HepG2 (cell line): ENCODE data around the gene FOXN3. TPM values are rescaled to one million over a fixed set of nuclear protein-coding genes. Genes with fewer than 3 reads are reported as not detected.
A peak's percentile ranks its signal among the peaks of the same experiment; 100 is the strongest.

Experiments
- HDAC1 ChIP-seq: sonication (generic); formaldehyde crosslinking; IDR thresholded peaks from 2 replicates; pipeline ENCODE4 v1.5.1; 2020; ENCODE audit warnings: mild to moderate bottlenecking, missing genetic modification reagents
- HHEX ChIP-seq: IDR thresholded peaks from 2 replicates; pipeline ENCODE4 v1.6.1; 2016; ENCODE audit warnings: control low read depth
- HINFP ChIP-seq: sonication (generic); formaldehyde crosslinking; IDR thresholded peaks from 2 replicates; pipeline ENCODE4 v1.4.0; 2020; ENCODE audit warnings: low read depth, mild to moderate bottlenecking, missing genetic modification reagents
- HOMEZ ChIP-seq: IDR thresholded peaks from 2 replicates; pipeline ENCODE4 v1.6.1; 2016; ENCODE audit warnings: low read depth
- NFE2L2 ChIP-seq: fragments of 150-350 bp; IDR thresholded peaks from 2 replicates; pipeline ENCODE4 v1.6.1; 2014; ENCODE audit warnings: low read length
- NRL ChIP-seq: sonication (generic); formaldehyde crosslinking; IDR thresholded peaks from 2 replicates; pipeline ENCODE4 v1.5.0; 2020; ENCODE audit warnings: missing genetic modification reagents, mild to moderate bottlenecking, moderate library complexity, borderline replicate concordance
- PAF1 ChIP-seq: IDR thresholded peaks from 2 replicates; pipeline ENCODE4 v1.6.1; 2016; ENCODE audit warnings: missing genetic modification reagents, missing compliant biosample characterization
- PATZ1 ChIP-seq: sonication (generic); formaldehyde crosslinking; IDR thresholded peaks from 2 replicates; pipeline ENCODE4 v1.4.0; 2020; ENCODE audit warnings: missing genetic modification reagents
- PHF8 ChIP-seq: sonication (generic); formaldehyde crosslinking; IDR thresholded peaks from 2 replicates; pipeline ENCODE4 v1.5.0; 2020; ENCODE audit warnings: missing genetic modification reagents
- RARA ChIP-seq: IDR thresholded peaks from 2 replicates; pipeline ENCODE4 v1.6.1; 2016; ENCODE audit warnings: missing genetic modification reagents, missing compliant biosample characterization
- YY1 ChIP-seq: IDR thresholded peaks from 2 replicates; pipeline ENCODE4 v1.6.1; 2011; ENCODE audit warnings: low read length, low read depth, moderate library complexity, mild to moderate bottlenecking; ENCODE audit not compliant: insufficient read depth, insufficient replicate concordance
- ZNF432 ChIP-seq: sonication (generic); formaldehyde crosslinking; IDR thresholded peaks from 2 replicates; pipeline ENCODE4 v1.5.0; 2020; ENCODE audit warnings: missing genetic modification reagents, mild to moderate bottlenecking, borderline replicate concordance
- ZNF530 ChIP-seq: sonication (generic); formaldehyde crosslinking; IDR thresholded peaks from 2 replicates; pipeline ENCODE4 v1.5.0; 2020; ENCODE audit warnings: low read depth, mild to moderate bottlenecking, missing genetic modification reagents
- ZNF549 ChIP-seq: sonication (generic); formaldehyde crosslinking; IDR thresholded peaks from 2 replicates; pipeline ENCODE4 v1.5.0; 2020; ENCODE audit warnings: missing genetic modification reagents
- ZNF674 ChIP-seq: sonication (generic); formaldehyde crosslinking; IDR thresholded peaks from 2 replicates; pipeline ENCODE4 v1.5.0; 2020; ENCODE audit warnings: low read depth, mild to moderate bottlenecking, missing genetic modification reagents
- ZSCAN25 ChIP-seq: sonication (generic); formaldehyde crosslinking; IDR thresholded peaks from 2 replicates; pipeline ENCODE4 v1.8.0; 2022; ENCODE audit warnings: mild to moderate bottlenecking, missing genetic modification reagents
- polyA plus RNA-seq, 8 experiments: library from polyadenylated mRNA; depleted of rRNA in 3 of 8; stranded (reverse) in 7 of 8; unstranded in 1 of 8; fragments of >200 nt; fragmentation: Illumina TruSeq in 4 of 8; extraction: Trizol in 4 of 8; gene quantifications; 2 replicates each; pipeline versions ENCODE4 v1.2.1 to v1.2.3, GENCODE V29; 2011 to 2016; ENCODE audit warnings: low read depth in 4 of 8, missing spikeins in 1 of 8, mixed read lengths in 1 of 8; ENCODE audit not compliant: insufficient read depth in 1 of 8
- total RNA-seq, 5 experiments: library from RNA; depleted of rRNA; stranded (reverse); fragments of >200 nt; fragmentation: Illumina TruSeq; extraction: Trizol; gene quantifications; 2 replicates each; pipeline ENCODE4 v1.2.3, GENCODE V29; 2016; ENCODE audit warnings: low read depth in 1 of 5
- TF ChIP-seq, protein P1 (sequence below): sonication (generic); formaldehyde crosslinking; IDR thresholded peaks from 2 replicates; pipeline ENCODE4 v1.4.0; 2020; ENCODE audit warnings: missing genetic modification reagents, mild to moderate bottlenecking, borderline replicate concordance
- TF ChIP-seq, protein P2 (sequence below): sonication (generic); formaldehyde crosslinking; conservative IDR thresholded peaks from 2 replicates; pipeline ENCODE4 v1.8.0; 2022; ENCODE audit warnings: low read depth, missing genetic modification reagents
- TF ChIP-seq, protein P3 (sequence below): sonication (generic); formaldehyde crosslinking; IDR thresholded peaks from 2 replicates; pipeline ENCODE4 v1.8.0; 2022; ENCODE audit warnings: mild to moderate bottlenecking, missing genetic modification reagents; ENCODE audit not compliant: insufficient replicate concordance

Gene FOXN3
- total and polyA plus RNA-seq, 2 of the 13 experiments (the other 11 are each of a cell fraction or from before 2014, with no cell fraction given) = 32.4 to 70.2 TPM

DNA sequence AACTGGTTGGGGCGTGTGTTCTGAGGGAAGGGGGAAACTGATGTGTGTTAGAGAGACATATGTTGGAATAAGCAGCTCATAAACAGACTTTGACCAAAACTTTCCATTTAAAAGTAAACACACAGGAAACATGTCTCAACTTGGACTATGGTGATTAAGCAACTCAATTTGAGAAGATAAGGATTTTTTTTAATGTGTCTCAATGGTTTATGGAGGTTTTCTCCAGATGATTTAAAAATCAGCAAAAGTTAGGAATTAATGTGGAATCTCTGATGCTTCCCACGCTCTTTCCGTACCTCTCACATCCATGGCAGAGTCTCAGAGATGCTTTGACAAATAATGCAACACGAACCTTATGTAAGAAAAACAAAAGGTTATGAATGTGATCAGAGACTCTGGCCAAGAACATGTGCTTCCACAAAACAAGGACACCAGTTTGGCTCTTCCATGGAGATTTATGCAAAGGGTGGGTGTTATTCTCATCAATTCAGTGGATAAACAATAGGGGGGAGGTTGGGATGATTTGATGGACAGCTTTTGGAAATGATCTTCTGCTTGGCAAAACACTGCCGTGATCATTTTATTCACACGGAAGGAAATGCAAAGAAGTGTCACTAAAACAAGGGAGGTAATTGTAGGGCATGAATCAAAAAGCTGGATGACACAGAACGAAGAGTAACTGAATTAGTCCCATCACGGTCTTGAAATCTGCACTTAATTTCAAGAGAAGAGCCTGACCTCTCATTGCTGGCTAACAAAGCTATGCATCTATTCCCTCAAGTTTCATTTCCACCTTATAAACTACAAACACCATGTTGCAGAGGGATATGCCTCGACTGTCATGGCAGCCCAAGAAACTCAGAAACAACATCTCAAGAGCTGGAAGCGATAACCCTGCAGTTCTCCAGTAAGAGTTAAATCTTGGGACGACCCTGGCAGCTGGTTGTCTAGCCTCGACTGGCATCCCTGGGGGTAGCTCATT is 76.5 kb downstream of the FOXN3 start (continued):
- TF ChIP-seq HDAC1 (peak; percentile 45; the same call in 1 of the 2 replicates), HINFP (no peak), NFE2L2 (no peak), ZNF530 (no peak), HHEX (no peak), PHF8 (CRISPR knock-in tag) (no peak), PAF1 (CRISPR knock-in tag) (no peak), ZSCAN25 (no peak), ZNF432 (CRISPR knock-in tag) (no peak), NRL (CRISPR knock-in tag) (no peak), ZNF674 (no peak), PATZ1 (CRISPR knock-in tag) (peak; percentile 14; the same call in 1 of the 2 replicates), YY1 (no peak), HOMEZ (CRISPR knock-in tag) (0 out of 2 replicates have a peak, but pooled peaks have one; percentile 21), ZNF549 (CRISPR knock-in tag) (no peak), RARA (CRISPR knock-in tag) (0 out of 2 replicates have a peak, but pooled peaks have one; percentile 21)
- TF ChIP-seq, protein P1, sequence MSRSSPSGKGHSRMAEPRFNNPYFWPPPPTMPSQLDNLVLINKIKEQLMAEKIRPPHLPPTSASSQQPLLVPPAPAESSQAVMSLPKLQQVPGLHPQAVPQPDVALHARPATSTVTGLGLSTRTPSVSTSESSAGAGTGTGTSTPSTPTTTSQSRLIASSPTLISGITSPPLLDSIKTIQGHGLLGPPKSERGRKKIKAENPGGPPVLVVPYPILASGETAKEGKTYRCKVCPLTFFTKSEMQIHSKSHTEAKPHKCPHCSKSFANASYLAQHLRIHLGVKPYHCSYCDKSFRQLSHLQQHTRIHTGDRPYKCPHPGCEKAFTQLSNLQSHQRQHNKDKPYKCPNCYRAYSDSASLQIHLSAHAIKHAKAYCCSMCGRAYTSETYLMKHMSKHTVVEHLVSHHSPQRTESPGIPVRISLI (CRISPR knock-in tag) = peak; percentile 82
- TF ChIP-seq, protein P2, sequence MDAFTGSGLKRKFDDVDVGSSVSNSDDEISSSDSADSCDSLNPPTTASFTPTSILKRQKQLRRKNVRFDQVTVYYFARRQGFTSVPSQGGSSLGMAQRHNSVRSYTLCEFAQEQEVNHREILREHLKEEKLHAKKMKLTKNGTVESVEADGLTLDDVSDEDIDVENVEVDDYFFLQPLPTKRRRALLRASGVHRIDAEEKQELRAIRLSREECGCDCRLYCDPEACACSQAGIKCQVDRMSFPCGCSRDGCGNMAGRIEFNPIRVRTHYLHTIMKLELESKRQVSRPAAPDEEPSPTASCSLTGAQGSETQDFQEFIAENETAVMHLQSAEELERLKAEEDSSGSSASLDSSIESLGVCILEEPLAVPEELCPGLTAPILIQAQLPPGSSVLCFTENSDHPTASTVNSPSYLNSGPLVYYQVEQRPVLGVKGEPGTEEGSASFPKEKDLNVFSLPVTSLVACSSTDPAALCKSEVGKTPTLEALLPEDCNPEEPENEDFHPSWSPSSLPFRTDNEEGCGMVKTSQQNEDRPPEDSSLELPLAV (CRISPR knock-in tag) = no peak
- TF ChIP-seq, protein P3, sequence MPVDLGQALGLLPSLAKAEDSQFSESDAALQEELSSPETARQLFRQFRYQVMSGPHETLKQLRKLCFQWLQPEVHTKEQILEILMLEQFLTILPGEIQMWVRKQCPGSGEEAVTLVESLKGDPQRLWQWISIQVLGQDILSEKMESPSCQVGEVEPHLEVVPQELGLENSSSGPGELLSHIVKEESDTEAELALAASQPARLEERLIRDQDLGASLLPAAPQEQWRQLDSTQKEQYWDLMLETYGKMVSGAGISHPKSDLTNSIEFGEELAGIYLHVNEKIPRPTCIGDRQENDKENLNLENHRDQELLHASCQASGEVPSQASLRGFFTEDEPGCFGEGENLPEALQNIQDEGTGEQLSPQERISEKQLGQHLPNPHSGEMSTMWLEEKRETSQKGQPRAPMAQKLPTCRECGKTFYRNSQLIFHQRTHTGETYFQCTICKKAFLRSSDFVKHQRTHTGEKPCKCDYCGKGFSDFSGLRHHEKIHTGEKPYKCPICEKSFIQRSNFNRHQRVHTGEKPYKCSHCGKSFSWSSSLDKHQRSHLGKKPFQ (CRISPR knock-in tag) = no peak
